GM12878 (cell line): Measurements from ENCODE around the gene SMAP1. TPM values are rescaled to one million over a fixed set of nuclear protein-coding genes. Genes with fewer than 3 reads are reported as not detected.

Experiments used
- ATAC-seq: fragments of 200-7000 bp; cut with Tn5 transposase; 3 replicates; pipeline ENCODE4 v1.9.1; 2020; ENCODE audit warnings: mild to moderate bottlenecking, moderate library complexity
- BruUV-seq: library from RNA; stranded (reverse); fragments of 400-500 nt; replicated peaks from 2 replicates; lab custom pipeline; 2021; lab: Mats Ljungman, UMichigan
- CTCF ChIA-PET: fragments of 300-600 bp; sonication (Branson Sonifier 250); formaldehyde crosslinking; extraction: SDS; loops from one replicate; lab custom pipeline; 2021; ENCODE audit warnings: inconsistent platforms; lab: Yijun Ruan, JAX
- POLR2A ChIA-PET: fragments of 350-600 bp; formaldehyde crosslinking; extraction: SDS; loops from one replicate; lab custom pipeline; 2021; ENCODE audit warnings: inconsistent platforms; lab: Charles Lee
- RAD21 ChIA-PET: fragments of 300-600 bp; sonication (Branson Sonifier 250); formaldehyde crosslinking; loops from one replicate; lab custom pipeline; 2023; ENCODE audit warnings: antibody characterized with exemption; ENCODE audit not compliant: unreplicated experiment; lab: Charles Lee
- SMC1A ChIA-PET: fragments of 300-600 bp; sonication (Branson Sonifier 250); formaldehyde crosslinking; loops from one replicate; lab custom pipeline; 2023; ENCODE audit not compliant: unreplicated experiment, uncharacterized antibody; lab: Charles Lee
- DNase-seq: peaks from one replicate; pipeline ENCODE4 v3.0.0-alpha.2; 2011; ENCODE audit warnings: low read depth, low spot score
- FAIRE-seq: peaks from 3 replicates; lab custom pipeline; 2011; peaks lifted over from hg19 to GRCh38; lab: Jason Lieb, UNC
- H2AFZ ChIP-seq: 2 replicates; pipeline ENCODE4 v1.6.0; 2011; ENCODE audit warnings: low read depth, low read length, control low read depth; ENCODE audit not compliant: control insufficient read depth
- H3K27ac ChIP-seq: 2 replicates; pipeline ENCODE4 v1.5.1; 2011; ENCODE audit warnings: control low read depth; ENCODE audit not compliant: control insufficient read depth, insufficient read depth
- H3K27me3 ChIP-seq, 2 experiments: replicated peaks in 1 of 2; 2 replicates each; pipeline versions ENCODE4 v1.6.0 to v1.6.1; 2011; ENCODE audit warnings: low read length in 1 of 2; ENCODE audit not compliant: control insufficient read depth in 2 of 2, insufficient read depth in 2 of 2
- H3K36me3 ChIP-seq, 2 experiments: 2 replicates each; pipeline ENCODE4 v1.5.1; 2011; ENCODE audit warnings: low read length in 1 of 2; ENCODE audit not compliant: control insufficient read depth in 2 of 2, insufficient read depth in 2 of 2
- H3K4me1 ChIP-seq: 2 replicates; pipeline ENCODE4 v1.6.1; 2011; ENCODE audit warnings: mild to moderate bottlenecking, low read length, moderate library complexity, mixed read lengths; ENCODE audit not compliant: control insufficient read depth, insufficient read depth
- H3K4me2 ChIP-seq: 2 replicates; pipeline ENCODE4 v1.6.0; 2011; ENCODE audit warnings: control low read depth; ENCODE audit not compliant: control insufficient read depth, insufficient read depth
- H3K4me3 ChIP-seq: fragments of 200-600 bp; sonication (generic); 2 replicates; pipeline ENCODE4 v1.5.1; 2016
- H3K79me2 ChIP-seq: 2 replicates; pipeline ENCODE4 v1.6.0; 2011; ENCODE audit warnings: low read length; ENCODE audit not compliant: control insufficient read depth, insufficient read depth
- H3K9ac ChIP-seq: 2 replicates; pipeline ENCODE4 v1.8.0; 2011; ENCODE audit warnings: low read length, control low read depth, mixed read lengths; ENCODE audit not compliant: control insufficient read depth, insufficient read depth
- H3K9me3 ChIP-seq: replicated peaks from 3 replicates; pipeline ENCODE4 v1.5.1; 2011; ENCODE audit warnings: mild to moderate bottlenecking, low read length; ENCODE audit not compliant: control insufficient read depth, insufficient read depth
- H4K20me1 ChIP-seq: 2 replicates; pipeline ENCODE4 v1.6.0; 2011; ENCODE audit not compliant: control insufficient read depth, insufficient read depth
- ATF2 ChIP-seq: IDR thresholded peaks from 2 replicates; pipeline ENCODE4 v1.6.1; 2012; ENCODE audit warnings: low read length, inconsistent platforms
- E4F1 ChIP-seq: fragments of 450-650 bp; IDR thresholded peaks from 2 replicates; pipeline ENCODE4 v1.6.1; 2018; ENCODE audit warnings: borderline replicate concordance, mild to moderate bottlenecking; ENCODE audit not compliant: partially characterized antibody
- EP300 ChIP-seq, 2 experiments: fragments of 150-350 bp in 1 of 2; IDR thresholded peaks; 2 replicates each; pipeline ENCODE4 v1.6.1; 2011 to 2012; ENCODE audit warnings: low read depth in 2 of 2, low read length in 2 of 2, borderline replicate concordance in 1 of 2, improper control_type of control experiment in 1 of 2, inconsistent platforms in 1 of 2; ENCODE audit not compliant: control insufficient read depth in 1 of 2
- HDAC2 ChIP-seq: fragments of 200-600 bp; sonication (generic); IDR thresholded peaks from 2 replicates; pipeline ENCODE4 v1.6.1; 2017
- IKZF1 ChIP-seq: fragments of 450-650 bp; conservative IDR thresholded peaks from 2 replicates; pipeline ENCODE4 v1.6.1; 2017; ENCODE audit warnings: antibody characterized with exemption, mild to moderate bottlenecking
- JUNB ChIP-seq: IDR thresholded peaks from 2 replicates; pipeline ENCODE4 v1.6.1; 2016; ENCODE audit warnings: antibody characterized with exemption, mild to moderate bottlenecking
- NRF1 ChIP-seq: conservative IDR thresholded peaks from 2 replicates; pipeline ENCODE4 v1.6.1; 2011; ENCODE audit warnings: mild to moderate bottlenecking, low read depth, low read length, improper control_type of control experiment
- ZBTB11 ChIP-seq: fragments of 450-650 bp; formaldehyde crosslinking; IDR thresholded peaks from 2 replicates; pipeline ENCODE4 v1.5.0; 2022; ENCODE audit warnings: mild to moderate bottlenecking, missing genetic modification characterization
- ZNF384 ChIP-seq: IDR thresholded peaks from 2 replicates; pipeline ENCODE4 v1.6.1; 2012; ENCODE audit warnings: low read depth, mild to moderate bottlenecking, low read length, improper control_type of control experiment, borderline replicate concordance
- WGBS: methylation state at CpG from one replicate; pipeline ENCODE4 v1.1.6; 2016; ENCODE audit warnings: low lambda C conversion rate; ENCODE audit not compliant: insufficient replicate concordance, insufficient coverage; ENCODE audit errors: missing lambda C conversion rate; 5-methylcytosine and 5-hydroxymethylcytosine counted together
- in situ Hi-C: fragments of 300-500 bp; cut with MboI; formaldehyde crosslinking; loops from 9 replicates; pipeline ENCODE4 v1.14.3; 2018; ENCODE audit warnings: mixed read lengths
- intact Hi-C: fragments of 100-400 bp; cut with micrococcal nuclease; formaldehyde crosslinking; loops from one replicate; pipeline ENCODE4 v1.14.2; 2022; ENCODE audit not compliant: unreplicated experiment
- polyA plus RNA-seq, 11 experiments: library from polyadenylated mRNA; depleted of rRNA in 4 of 11; unstranded in 6 of 11; stranded (reverse) in 5 of 11; fragments of >200 nt; fragmentation: Nextera tagmentation in 4 of 11; fragmentation: Illumina TruSeq in 1 of 11; extraction: Ambion mirVana in 4 of 11; extraction: Trizol in 1 of 11; gene quantifications; 1 replicate in 1 of 11; 2 replicates in 10 of 11; pipeline versions ENCODE4 v1.2.1 to v1.2.3, GENCODE V29; 2011 to 2016; ENCODE audit warnings: inconsistent platforms in 2 of 11, missing spikeins in 2 of 11, low read depth in 1 of 11
- total RNA-seq, 4 experiments: library from RNA; depleted of rRNA in 3 of 4; stranded (reverse); fragments of >200 nt in 3 of 4; fragmentation: Illumina TruSeq in 1 of 4; extraction: Trizol in 1 of 4; gene quantifications; 2 replicates each; pipeline versions ENCODE4 v1.2.1 to v1.2.3, GENCODE V29; 2013 to 2021
- TF ChIP-seq, protein P1 (sequence below): fragments of 450-650 bp; IDR thresholded peaks from 2 replicates; pipeline ENCODE4 v1.6.1; 2016; ENCODE audit warnings: mild to moderate bottlenecking
- TF ChIP-seq, protein P2 (sequence below): fragments of 450-650 bp; IDR thresholded peaks from 2 replicates; pipeline ENCODE4 v1.6.1; 2017; ENCODE audit warnings: low read depth, mild to moderate bottlenecking, moderate library complexity

The SMAP1 gene
- total and polyA plus RNA-seq, 10 of the 15 experiments (the other 5 are each of a cell fraction or from before 2014, with no cell fraction given) = 13.7 to 33.9 (median 25.3) TPM

GRCh38 chr6:70864401-70864800, 196.7 kb downstream of the SMAP1 start (continued):
- no peak for TF ChIP-seq ZBTB11
- TF ChIP-seq, all 136 proteins: peak for 0

DNA sequence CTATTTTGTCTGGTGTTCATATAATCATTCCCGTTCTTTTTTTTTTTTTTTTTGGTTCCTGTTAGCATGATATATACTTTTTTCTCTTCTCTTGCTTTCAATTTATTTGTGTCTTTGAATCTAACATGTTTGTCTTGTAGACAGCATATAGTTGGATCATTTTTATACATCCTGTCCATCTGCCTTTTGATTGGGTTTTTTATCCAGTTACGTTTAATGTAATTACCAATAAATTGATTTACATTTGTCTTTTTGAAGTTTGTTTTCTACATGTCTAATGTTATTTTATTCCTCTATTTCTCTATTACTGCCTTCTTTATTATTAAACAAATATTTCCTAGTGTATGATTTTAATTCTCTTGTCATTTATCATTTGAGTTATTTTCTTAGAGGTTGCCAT, 204.8 kb downstream of the SMAP1 start:
- BruUV-seq = no TSS peak
- no peak overlapping the region for H3K27ac ChIP-seq
- no peaks in the 10 kb centered on the region for H3K36me3 ChIP-seq
- H3K9me3 ChIP-seq = peaks cover 4% of the 10 kb centered on the region; the same call in 2 of the 3 replicates
- ChIA-PET SMC1A (interaction anchor here (0.7 to 1.4 kb wide), 2 partner anchors 14 to 164 kb away, joined by 3 read pairs; no protein-coding TSS in a partner anchor), RAD21 (no interaction called here), POLR2A (no interaction called here), CTCF (no interaction called here)
- H4K20me1 ChIP-seq = no peaks in the 10 kb centered on the region
- in situ Hi-C loops (no loop called here), intact Hi-C loops (no loop called here)
- no peaks in the 10 kb centered on the region for H3K4me1 ChIP-seq
- H3K4me2 ChIP-seq = no peak overlapping the region
- no peak overlapping the region for H3K9ac ChIP-seq
- H3K27me3 ChIP-seq = no peaks in the 10 kb centered on the region
- no peak for DNase-seq
- no peak overlapping the region for H3K4me3 ChIP-seq
- no peaks in the 10 kb centered on the region for H3K79me2 ChIP-seq
- 100% methylated on average over 1 of the region's 2 CpGs for WGBS
- no peak for FAIRE-seq
- H2AFZ ChIP-seq = no peak overlapping the region
- ATAC-seq = no peak
- TF ChIP-seq E4F1 (no peak), NRF1 (no peak), IKZF1 (no peak), ZNF384 (no peak), EP300 (IDR thresholded peaks at IDR 0.05; ENCODE audit: borderline replicate concordance in 1 of 2, control insufficient read depth in 1 of 2, low read depth in 2 of 2, low read length in 2 of 2) (no peak), JUNB (no peak), ATF2 (no peak), HDAC2 (no peak)
- TF ChIP-seq, protein P1, sequence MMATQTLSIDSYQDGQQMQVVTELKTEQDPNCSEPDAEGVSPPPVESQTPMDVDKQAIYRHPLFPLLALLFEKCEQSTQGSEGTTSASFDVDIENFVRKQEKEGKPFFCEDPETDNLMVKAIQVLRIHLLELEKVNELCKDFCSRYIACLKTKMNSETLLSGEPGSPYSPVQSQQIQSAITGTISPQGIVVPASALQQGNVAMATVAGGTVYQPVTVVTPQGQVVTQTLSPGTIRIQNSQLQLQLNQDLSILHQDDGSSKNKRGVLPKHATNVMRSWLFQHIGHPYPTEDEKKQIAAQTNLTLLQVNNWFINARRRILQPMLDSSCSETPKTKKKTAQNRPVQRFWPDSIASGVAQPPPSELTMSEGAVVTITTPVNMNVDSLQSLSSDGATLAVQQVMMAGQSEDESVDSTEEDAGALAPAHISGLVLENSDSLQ = no peak
- TF ChIP-seq, protein P2, sequence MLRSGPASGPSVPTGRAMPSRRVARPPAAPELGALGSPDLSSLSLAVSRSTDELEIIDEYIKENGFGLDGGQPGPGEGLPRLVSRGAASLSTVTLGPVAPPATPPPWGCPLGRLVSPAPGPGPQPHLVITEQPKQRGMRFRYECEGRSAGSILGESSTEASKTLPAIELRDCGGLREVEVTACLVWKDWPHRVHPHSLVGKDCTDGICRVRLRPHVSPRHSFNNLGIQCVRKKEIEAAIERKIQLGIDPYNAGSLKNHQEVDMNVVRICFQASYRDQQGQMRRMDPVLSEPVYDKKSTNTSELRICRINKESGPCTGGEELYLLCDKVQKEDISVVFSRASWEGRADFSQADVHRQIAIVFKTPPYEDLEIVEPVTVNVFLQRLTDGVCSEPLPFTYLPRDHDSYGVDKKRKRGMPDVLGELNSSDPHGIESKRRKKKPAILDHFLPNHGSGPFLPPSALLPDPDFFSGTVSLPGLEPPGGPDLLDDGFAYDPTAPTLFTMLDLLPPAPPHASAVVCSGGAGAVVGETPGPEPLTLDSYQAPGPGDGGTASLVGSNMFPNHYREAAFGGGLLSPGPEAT = no peak
